ENCODE data around the gene SLC25A45. TPM values are rescaled to one million over a fixed set of nuclear protein-coding genes. Genes with fewer than 3 reads are reported as not detected.
"Not testable (repeated sequence)": the region's sequence is repeated elsewhere in the genome, so short reads cannot be mapped to it uniquely, and the experiment has no call there.

The SLC25A45 gene
- total RNA-seq, 1 donor from 2014 or later, result 1.2 TPM

DNA sequence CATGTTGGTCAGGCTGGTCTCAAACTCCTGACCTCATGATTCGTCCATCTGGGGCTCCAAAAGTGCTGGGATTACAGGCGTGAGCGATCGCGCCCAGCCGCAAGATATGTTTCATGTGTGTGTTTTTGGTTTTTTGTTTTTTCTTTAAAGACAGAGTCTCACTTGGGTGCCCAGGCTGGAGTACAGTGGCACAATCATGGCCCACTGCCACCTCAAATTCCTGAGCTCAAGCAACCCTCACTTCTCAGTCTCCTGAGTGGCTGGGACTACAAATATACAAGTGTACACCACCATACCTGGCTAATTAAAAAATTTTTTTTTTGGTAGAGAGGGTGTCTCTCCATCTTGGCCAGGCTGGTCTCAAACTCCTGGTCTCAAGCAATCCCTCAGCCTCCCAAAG is 19.5 kb downstream of the SLC25A45 start:
- no peak for DNase-seq (ENCODE audit: low read depth in 2 of 2)

DNA sequence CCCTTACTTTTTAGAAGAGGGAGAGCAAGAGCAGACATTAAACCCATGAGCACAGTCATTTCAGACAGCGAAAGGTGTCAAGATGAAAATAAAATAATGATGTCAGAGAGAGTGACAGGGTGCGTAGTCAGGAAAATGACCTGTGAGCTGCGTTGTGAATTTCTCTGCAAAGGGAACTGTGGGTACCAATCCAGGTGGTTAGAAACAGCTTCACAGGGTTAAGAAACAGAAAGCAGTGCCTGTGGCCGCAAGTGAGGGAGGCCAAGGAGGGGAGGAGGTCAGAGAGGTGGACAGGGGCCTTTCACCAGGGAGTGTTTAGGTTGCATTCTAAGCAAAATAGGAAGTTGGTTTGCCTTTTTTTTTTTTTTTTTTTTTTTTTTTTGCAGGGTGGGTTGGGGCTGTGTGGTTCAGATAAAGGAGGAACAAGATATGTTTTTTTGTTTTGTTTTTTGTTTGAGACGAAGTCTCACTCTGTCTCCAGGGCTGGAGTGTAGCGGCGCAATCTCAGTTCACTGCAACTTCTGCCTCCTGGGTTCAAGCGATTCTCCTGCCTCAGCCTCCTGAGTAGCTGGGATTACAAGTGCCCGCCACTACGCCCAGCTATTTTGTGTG is 20.0 kb downstream of the SLC25A45 start:
- no peak for DNase-seq (ENCODE audit: low read depth in 2 of 2)

DNA sequence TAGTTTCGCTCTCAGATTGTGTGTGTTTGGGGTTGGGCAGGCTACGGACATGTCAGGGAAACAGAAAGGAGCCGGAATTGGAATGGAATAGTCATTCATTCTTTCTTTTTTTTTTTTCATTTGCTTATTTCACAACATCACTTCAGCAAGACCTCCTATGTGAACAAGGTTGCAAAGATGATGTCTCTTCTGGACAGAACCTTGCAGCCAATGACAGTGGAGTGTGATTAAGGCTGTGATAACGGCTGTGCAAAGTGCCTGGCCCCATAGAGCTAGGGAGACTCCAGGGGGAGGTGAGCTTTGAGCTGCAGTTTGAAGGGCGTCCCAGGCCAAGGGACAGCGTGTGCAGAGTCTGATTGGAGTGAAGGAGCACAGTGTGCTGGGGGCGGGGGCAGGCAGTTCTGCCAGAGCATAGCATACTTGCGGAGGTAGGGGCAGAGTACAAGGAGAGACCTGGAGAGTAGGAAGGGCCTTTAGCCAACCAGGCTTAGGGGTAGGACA is 24.5 kb downstream of the SLC25A45 start:
- DNase-seq (ENCODE audit: low read depth in 2 of 2), result no peak

DNA sequence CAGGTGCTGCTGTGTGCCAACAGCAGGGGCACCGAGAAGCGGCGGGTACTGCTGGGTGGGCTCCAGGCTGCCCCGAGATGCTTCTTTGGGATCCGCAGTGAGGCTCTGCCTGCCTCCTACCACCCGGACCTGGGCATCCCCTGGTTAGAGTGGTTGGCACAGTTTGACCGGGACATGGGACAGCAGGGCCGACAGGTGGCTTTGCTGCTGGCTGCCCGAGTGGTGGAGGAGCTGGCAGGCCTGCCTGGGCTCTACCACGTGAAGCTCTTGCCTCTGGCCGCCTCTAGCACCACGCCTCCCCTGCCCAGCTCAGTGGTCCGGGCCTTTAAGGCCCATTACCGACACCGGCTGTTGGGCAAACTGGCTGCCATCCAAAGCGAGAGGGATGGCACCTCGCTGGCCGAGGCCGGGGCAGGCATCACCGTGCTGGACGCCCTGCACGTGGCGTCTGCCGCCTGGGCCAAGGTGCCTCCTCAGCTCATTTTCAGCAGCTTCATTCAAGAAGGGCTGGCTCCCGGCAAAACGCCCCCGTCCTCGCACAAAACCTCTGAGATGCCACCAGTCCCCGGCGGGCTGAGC is 26.0 kb downstream of the SLC25A45 start:
- DNase-seq (ENCODE audit: low read depth in 2 of 2), result no peak

DNA sequence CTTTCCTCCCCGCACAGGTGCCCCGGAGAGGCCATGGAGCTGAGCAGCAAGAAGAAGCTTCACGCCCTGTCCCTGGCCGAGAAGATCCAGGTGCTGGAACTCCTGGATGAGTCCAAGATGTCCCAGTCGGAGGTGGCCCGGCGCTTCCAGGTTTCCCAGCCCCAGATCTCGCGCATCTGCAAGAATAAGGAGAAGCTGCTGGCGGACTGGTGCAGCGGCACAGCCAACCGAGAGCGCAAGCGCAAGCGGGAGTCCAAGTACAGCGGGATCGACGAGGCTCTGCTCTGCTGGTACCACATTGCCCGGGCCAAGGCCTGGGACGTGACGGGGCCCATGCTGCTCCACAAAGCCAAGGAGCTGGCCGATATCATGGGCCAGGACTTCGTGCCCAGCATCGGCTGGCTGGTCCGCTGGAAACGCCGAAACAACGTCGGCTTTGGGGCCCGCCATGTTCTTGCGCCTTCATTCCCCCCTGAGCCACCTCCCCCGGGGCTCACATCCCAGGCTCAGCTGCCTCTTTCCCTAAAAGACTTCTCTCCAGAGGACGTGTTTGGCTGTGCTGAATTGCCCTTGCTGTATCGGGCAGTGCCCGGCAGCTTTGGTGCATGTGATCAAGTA is 26.6 kb downstream of the SLC25A45 start:
- DNase-seq (ENCODE audit: low read depth in 2 of 2), result peak in 1 of 2 donors; percentile 32

DNA sequence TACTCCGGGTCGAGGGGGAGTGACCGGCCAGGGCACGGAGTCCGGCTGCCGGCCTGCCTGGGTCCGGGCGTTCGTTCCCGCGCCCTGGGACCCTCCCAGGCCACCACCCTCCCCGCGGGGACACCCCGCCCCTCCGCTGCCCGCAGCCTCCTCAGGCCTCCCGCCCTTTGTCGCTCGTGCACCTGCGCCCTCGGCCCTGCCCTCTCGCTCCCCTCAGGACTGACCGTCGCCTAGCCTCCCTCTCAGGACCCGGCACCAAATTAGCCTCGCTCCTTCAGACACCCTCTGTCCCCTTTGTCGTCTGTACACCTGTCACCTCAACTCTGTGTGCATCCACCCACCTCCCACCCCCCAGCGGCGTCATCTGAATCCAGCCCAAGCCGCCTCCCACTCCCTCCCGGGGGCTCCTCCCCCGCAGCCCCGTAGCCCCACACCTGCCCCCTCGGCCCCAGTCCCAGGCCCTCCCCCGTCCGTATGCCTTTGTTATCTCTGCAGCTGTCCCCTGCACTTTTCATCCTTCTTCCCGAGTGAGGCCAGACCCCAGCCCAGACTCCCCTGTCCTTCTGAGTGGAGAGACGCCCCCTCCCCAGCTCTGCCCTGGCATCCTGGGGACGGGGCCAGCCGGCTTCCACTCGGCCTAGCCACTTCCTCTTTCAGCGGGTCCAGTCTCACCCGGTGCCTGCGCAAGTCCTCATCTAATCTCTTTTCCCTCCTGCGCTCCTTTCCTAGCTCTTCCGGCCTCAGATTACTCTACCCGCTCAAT is 27.3 kb downstream of the SLC25A45 start:
- DNase-seq (ENCODE audit: low read depth in 2 of 2), result peak in 1 of 2 donors; percentile 14

DNA sequence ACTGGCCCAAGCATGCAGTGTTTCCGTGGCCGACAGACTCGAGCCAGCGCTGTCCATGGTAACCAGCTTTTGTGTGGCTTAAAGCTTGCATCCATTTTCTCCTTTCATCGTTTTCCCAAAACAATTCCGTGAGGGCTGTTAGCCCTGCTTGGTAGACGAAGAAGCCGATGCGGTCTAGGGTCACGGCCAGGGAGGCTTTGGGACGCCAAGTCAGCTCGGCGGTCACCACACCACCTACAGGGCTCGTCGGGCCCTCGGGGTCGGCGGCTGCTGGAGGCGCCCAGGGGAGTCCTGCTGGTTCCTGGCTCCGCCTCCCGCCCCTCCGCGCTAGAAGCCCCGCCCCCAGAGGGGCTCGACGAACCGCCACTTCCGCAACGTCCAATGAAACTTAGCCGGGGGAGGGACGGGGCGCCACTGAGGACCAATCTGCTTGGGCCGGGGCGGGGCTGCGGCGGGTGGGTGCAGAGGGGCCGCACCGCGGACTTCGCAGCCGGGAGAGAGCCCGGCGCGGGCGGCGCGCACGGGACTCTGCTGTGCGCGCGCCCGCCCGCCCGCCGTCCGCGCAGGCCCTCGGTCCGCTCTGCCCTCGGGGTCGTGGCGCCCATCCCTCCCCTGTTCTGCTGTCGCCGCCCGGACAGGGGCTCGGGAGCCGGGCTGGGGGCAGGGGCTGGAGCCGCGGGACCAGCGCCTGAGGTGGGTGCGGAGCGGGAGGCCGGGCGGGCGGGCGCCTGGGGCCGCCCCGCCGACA is 28.0 kb downstream of the SLC25A45 start, which contains the start of gene TIGD3:
TSS of gene TIGD3 (plus strand) at position 487 of the 748 bp plus-strand sequence. CDS start 1,058 bp downstream, outside the sequence.
- peak; percentile 96 for DNase-seq (ENCODE audit: low read depth in 2 of 2)

DNA sequence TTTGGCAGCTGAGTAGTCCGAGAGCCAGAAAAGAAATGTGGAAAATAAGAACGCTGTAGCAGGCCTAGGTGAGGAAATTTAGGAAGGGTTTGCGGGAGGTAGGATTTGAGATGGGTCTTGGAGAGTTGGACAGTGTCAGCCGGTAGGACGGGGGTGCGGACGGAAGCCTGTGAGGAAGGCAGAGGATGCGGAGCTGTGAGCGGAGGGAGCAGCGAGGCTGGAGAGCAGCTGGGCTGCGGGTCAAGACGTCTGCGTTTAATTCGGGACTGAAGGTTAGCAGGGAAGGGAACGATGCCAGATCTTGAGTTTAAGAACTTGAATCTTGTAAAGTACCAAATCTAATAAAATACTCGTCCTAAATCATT is 28.6 kb downstream of the SLC25A45 start:
- DNase-seq (ENCODE audit: low read depth in 2 of 2), result no peak

DNA sequence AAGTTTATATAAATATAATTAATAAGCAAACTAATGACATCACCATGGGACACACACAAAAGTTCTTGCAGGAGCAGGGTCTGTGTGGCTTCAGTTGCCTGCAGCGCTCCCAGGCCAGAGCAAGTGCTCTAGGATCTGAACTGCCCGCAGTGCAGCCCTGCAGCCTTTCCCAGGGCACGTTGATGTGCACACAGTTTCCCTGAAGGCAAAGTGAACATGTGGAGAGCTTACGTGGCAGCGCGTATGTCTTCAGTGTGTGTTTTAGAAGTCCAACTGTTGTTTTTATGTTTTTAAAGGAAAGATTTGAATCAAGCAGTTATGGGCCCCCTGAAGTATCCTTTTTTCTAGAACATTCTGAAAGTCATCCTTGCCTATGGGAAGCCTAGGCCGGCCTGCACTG is 29.1 kb downstream of the SLC25A45 start:
- no peak for DNase-seq (ENCODE audit: low read depth in 2 of 2)

DNA sequence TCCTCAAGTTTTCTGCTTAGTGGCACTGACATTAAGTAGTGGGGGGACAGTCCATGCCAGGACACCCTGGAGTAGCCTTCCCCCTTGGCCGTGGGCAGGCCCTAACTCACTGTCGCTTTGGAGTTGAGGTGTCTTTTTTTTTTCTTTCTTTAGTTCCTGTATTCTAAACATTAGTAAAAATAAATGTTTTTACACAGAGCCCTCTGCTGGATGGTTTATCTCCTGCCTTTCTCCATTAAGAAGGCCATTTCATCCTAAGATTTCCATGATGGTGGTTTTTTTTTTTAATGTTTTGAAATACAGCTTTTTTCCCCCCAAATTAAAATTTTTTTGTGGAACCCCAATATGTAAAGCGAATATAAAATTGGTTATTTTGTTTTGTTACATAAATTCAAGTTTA is 29.7 kb downstream of the SLC25A45 start:
- DNase-seq (ENCODE audit: low read depth in 2 of 2), result peak in 1 of 2 donors; percentile 28

DNA sequence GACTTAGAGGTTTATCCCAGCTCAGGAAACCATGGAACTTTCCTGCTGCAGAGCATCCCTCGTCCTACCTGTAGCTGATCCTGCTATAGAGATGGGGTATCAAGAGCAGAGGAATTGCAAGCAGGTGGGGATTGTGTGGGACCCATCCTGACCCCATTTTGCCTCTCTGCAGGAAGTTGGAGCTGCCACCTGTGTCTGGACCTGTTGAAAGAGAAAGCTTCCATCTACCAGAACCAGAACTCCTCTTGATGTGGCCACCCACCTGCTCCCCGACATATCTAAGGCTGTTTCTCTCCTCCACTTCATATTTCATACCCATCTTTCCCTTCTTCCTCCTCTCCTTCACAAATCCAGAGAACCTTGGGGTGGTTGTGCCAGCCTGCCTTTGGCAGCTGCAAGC is 30.9 kb downstream of the SLC25A45 start:
- DNase-seq (ENCODE audit: low read depth in 2 of 2), result no peak

DNA sequence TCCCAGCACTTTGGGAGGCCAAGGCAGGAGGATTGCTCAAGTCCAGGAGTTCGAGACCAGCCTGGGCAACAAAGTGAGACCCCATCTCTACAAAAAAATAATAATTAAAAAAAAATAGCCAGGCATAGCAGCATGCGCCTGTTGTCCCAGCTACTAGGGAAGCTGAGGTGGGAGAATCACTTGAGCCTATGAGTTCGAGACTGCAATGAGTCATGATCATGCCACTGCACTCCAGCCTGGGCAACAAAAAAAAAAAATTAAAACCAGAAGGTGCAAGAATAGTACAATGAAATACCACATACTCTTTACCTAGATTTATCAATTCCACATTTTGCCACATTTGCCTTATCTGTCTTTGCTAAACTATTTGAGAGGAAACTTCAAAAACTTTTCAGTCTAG is 40.6 kb downstream of the SLC25A45 start:
- DNase-seq (ENCODE audit: low read depth in 2 of 2), result no peak

DNA sequence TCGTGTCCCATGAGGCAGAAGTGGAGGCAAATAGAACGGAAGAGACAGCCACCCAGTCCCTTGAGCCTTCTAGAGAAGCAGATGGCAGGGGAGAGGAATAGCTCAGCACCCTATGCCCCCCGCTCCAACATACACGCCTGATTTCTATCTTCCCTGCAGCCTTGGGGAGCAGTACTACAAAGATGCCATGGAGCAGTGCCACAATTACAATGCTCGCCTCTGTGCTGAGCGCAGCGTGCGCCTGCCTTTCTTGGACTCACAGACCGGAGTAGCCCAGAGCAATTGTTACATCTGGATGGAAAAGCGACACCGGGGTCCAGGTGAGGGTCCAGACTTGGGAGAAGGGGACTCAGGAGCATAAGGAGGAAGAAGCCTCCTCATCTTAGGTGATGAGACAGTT is 42.2 kb downstream of the SLC25A45 start:
- no peak for DNase-seq (ENCODE audit: low read depth in 2 of 2)

DNA sequence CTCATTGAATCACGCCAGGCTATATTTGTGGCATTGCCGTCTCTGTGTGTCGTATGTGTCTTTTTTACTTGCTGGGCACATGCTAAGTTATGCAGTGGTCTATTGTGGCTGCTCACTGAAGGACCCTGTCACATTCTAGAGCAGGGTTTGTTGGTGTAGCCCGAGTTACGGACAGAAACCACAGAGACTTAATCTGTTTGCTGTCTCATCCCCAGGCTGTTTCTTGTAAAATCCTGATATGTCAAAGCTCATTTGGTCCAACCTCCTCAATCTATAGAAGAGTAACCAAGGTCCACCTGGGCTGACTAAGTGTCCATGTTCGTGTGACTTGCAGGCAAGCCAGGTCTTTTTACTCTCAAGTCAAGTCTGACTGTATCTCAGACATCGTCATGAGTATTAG is 43.8 kb downstream of the SLC25A45 start:
- DNase-seq (ENCODE audit: low read depth in 2 of 2), result no peak

DNA sequence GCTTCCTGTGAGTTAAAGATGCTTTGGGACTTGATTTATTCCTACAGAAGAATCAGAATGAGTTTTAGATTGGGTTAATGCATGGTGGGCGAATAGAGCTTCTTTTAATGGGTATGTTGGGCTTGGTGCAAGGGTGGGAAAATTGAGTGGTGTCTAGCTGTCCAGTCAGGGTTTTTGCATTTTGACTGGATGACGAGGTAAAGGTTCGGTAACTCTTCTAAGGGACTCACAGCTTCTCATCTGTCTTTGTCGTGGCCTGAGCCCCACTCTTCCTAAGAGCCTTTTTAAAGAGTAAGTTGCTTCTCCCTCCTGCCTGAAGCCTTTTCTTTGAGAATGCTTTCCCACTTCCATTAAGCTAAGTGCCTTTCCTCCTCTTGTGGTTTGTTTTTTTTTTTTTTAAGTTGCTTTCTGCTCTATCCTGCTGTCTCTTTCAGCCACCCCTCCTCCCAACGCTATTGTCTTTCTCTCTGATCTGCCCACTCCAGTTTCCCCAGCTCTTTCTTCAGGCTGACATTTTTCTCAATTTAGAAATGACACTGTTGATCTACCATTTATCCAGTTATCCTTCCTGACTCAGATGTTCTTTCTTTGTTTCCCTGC is 47.6 kb downstream of the SLC25A45 start:
- peak in 1 of 2 donors; percentile 29 for DNase-seq (ENCODE audit: low read depth in 2 of 2)

DNA sequence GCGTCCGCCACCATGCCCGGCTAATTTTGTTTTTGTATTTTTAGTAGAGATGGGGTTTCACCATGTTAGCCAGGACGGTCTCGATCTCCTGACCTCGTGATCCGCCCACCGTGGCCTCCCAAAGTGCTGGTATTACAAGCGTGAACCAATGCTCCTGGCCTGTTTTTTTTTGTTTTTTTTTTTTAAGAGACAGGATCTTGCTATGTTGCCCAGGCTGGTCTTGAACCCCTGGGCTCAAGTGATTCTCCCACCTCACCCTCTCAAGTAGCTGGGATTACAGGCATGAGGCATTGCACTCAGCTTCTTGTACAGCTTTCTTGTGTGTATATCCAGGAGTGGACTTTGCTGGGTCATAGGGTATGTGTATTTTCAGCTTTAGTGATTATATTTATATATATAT is 49.9 kb downstream of the SLC25A45 start:
- not testable (repeated sequence) for DNase-seq (ENCODE audit: low read depth in 2 of 2)

DNA sequence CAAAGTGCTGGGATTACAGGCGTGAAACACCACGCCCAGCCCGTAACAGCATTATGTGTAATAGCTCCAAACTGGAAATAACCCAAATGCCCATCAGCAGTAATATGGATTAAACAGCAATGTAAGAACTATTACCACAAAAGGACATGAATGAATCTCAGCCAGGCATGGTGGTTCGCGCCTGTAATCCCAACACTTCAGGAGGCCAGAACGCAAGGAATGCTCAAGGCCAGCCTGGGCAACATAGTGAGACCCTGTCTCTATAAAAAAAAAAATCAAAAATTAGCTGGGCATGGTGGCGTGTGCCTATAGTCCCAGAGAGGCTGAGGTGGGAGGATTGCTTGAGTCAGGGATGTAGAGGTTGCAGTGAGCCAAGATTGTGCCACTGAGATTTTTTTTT is 51.9 kb downstream of the SLC25A45 start:
- no peak for DNase-seq (ENCODE audit: low read depth in 2 of 2)

DNA sequence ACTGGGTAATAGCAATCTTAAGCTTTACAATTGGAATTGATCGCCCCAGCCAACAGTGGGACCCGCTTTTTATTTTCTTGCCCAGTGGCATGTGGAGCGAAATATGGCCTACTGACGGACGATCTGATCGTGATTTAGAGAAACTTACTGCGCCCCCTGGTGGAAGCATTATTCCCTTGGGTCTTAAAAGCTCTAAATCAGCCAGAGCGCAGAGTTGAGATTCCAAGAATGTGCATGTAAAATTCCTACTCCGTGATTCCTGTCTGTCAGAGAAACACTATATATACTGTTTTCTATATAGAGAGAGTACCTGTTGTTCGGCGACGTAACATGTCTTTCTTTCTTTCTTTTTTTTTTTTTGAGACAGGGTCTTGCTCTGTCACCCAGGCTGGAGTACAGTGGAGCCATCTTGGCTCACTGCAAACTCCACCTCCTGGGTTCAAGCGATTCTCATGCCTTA is 52.5 kb downstream of the SLC25A45 start:
- peak; percentile 93 to 95 for DNase-seq (ENCODE audit: low read depth in 2 of 2)

DNA sequence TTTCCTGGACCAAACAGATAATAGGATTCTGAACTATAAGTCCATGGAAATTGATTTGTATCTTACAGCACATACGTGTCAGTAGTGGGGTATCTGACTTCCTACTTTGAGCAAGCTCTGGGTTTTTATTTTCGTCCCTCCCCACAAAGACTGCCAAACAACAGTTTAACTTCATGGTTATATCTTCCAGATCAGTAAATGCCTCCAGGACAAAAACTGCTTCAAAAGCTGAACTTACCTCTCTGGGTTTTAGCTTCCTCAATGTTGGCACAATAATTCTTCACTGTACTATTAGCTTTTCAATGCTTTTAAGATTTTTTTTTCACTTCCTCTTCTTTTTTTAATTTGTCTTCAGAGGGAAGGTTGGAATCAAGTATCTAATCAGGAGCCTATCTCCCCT is 53.0 kb downstream of the SLC25A45 start:
- DNase-seq (ENCODE audit: low read depth in 2 of 2), result no peak

DNA sequence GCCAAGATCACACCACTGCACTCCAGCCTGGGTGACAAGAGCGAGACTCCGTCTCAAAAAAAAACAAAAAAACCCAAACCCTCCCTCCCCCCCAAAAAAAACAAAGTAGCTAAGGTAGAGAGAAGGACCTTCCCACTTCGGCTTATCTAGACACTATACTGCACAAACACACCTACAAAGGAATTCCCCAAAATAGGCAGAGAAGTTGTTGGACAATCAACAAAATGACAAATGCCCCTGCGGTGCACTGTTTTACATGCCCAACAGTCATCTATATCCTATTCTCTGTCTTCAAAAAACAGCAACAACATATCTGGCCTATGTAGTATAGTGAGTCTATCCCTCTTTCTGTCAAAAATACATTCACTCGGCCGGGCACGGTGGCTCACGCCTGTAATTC is 55.4 kb downstream of the SLC25A45 start:
- DNase-seq (ENCODE audit: low read depth in 2 of 2), result no peak

DNA sequence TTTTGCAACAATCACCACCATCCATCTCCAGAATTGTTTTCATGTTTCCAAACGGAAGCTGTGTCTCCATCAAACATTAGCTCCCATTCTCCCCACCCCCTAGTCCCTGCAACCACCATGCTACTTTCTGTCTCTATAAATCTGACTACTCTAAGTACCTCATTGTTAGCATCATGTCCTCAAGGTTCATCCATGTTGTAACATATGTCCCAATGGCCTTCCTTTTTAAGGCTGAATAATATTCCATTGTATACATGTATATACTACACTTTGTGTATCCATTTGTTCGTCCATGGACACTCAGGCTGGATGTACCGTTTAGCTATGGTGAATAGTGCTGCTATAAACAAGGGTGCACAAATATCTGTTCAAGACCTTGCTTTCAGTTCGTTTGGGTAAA is 57.0 kb downstream of the SLC25A45 start:
- no peak for DNase-seq (ENCODE audit: low read depth in 2 of 2)

All from lung microvascular endothelial cell (primary cell).